KOPT-K1 (cell line): ENCODE measurements around the gene CD300H.
"Not testable (repeated sequence)": the region's sequence is repeated elsewhere in the genome, so short reads cannot be mapped to it uniquely, and the experiment has no call there.

Experiments
- H3K27ac ChIP-seq: fragments of 200-600 bp; sonication (generic); 2 replicates; pipeline ENCODE4 v1.5.1; 2016; ENCODE audit warnings: antibody characterized with exemption, mild to moderate bottlenecking, low read depth, low read length; ENCODE audit not compliant: poor library complexity, severe bottlenecking
- H3K36me3 ChIP-seq: fragments of 200-600 bp; sonication (generic); 2 replicates; pipeline ENCODE4 v1.5.1; 2017; ENCODE audit warnings: antibody characterized with exemption, mild to moderate bottlenecking, low read length, moderate library complexity; ENCODE audit not compliant: insufficient read depth
- H3K9me3 ChIP-seq: fragments of 200-600 bp; sonication (generic); 2 replicates; pipeline ENCODE4 v1.5.1; 2017; ENCODE audit warnings: antibody characterized with exemption, low read length, mild to moderate bottlenecking; ENCODE audit not compliant: insufficient read depth, poor library complexity, severe bottlenecking

The CD300H gene

GRCh38 chr17:74528491-74529199 lies 38.7 kb downstream of the CD300H start:
- Histone ChIP-seq H3K9me3 (no peaks in the 10 kb centered on the region), H3K27ac (no peak overlapping the region), H3K36me3 (no peaks in the 10 kb centered on the region)

GRCh38 chr17:74527756-74528155 lies 39.6 kb downstream of the CD300H start:
- Histone ChIP-seq H3K36me3 (no peaks in the 10 kb centered on the region), H3K9me3 (no peaks in the 10 kb centered on the region), H3K27ac (no peak overlapping the region)

- no peak overlapping the region for H3K27ac ChIP-seq
- H3K9me3 ChIP-seq: no peaks in the 10 kb centered on the region
- H3K36me3 ChIP-seq: no peaks in the 10 kb centered on the region
Measured at GRCh38 chr17:74527081-74527480, 40.2 kb downstream of the CD300H start.

GRCh38 chr17:74526681-74527080 lies 40.6 kb downstream of the CD300H start:
- Histone ChIP-seq H3K27ac (no peak overlapping the region), H3K9me3 (no peaks in the 10 kb centered on the region), H3K36me3 (no peaks in the 10 kb centered on the region)

- no peak overlapping the region for H3K27ac ChIP-seq
- no peaks in the 10 kb centered on the region for H3K36me3 ChIP-seq
- H3K9me3 ChIP-seq: no peaks in the 10 kb centered on the region
Measured at GRCh38 chr17:74525781-74526288, 41.5 kb downstream of the CD300H start.

GRCh38 chr17:74525465-74525725 lies 41.9 kb downstream of the CD300H start:
- Histone ChIP-seq H3K36me3 (no peaks in the 10 kb centered on the region), H3K9me3 (no peaks in the 10 kb centered on the region)

GRCh38 chr17:74524653-74525464 lies 42.5 kb downstream of the CD300H start:
- no peak overlapping the region for H3K27ac ChIP-seq
- H3K36me3 ChIP-seq: no peaks in the 10 kb centered on the region
- H3K9me3 ChIP-seq: no peaks in the 10 kb centered on the region

More at GRCh38 chr17:74525465-74525725, 41.9 kb downstream of the CD300H start:
- H3K27ac ChIP-seq: no peak overlapping the region

GRCh38 chr17:74523308-74523707 lies 44.0 kb downstream of the CD300H start:
- no peak overlapping the region for H3K27ac ChIP-seq
- peaks cover 5% of the 10 kb centered on the region for H3K9me3 ChIP-seq
- no peaks in the 10 kb centered on the region for H3K36me3 ChIP-seq

GRCh38 chr17:74522381-74523105 lies 44.8 kb downstream of the CD300H start:
- H3K9me3 ChIP-seq: peaks cover 8% of the 10 kb centered on the region
- no peaks in the 10 kb centered on the region for H3K36me3 ChIP-seq
- no peak overlapping the region for H3K27ac ChIP-seq

- Histone ChIP-seq H3K27ac (no peak overlapping the region), H3K9me3 (peaks cover 11% of the 10 kb centered on the region), H3K36me3 (no peaks in the 10 kb centered on the region)
Measured at GRCh38 chr17:74521701-74522201, 45.6 kb downstream of the CD300H start.

- Histone ChIP-seq H3K36me3 (no peaks in the 10 kb centered on the region), H3K27ac (no peak overlapping the region), H3K9me3 (peaks cover 12% of the 10 kb centered on the region)
Measured at GRCh38 chr17:74520790-74521480, 46.4 kb downstream of the CD300H start.

GRCh38 chr17:74520016-74520434 lies 47.3 kb downstream of the CD300H start:
- Histone ChIP-seq H3K36me3 (no peaks in the 10 kb centered on the region), H3K9me3 (peaks cover 17% of the 10 kb centered on the region), H3K27ac (no peak overlapping the region)

GRCh38 chr17:74518413-74518981 lies 48.8 kb downstream of the CD300H start:
- H3K27ac ChIP-seq, H3K36me3 ChIP-seq: not testable (repeated sequence)
- H3K9me3 ChIP-seq: peaks cover 31% of the 10 kb centered on the region

- Histone ChIP-seq H3K27ac (no peak overlapping the region), H3K9me3 (peaks cover 31% of the 10 kb centered on the region), H3K36me3 (no peaks in the 10 kb centered on the region)
Measured at GRCh38 chr17:74516561-74517328, 50.6 kb downstream of the CD300H start.
